K562 (cell line): ENCODE results near the gene COA4. TPM values are rescaled to one million over a fixed set of nuclear protein-coding genes. Genes with fewer than 3 reads are reported as not detected.
A peak's percentile ranks its signal among the peaks of the same experiment; 100 is the strongest.

ENCODE experiments used
- ATAC-seq: fragments of 200-7000 bp; cut with Tn5 transposase; 3 replicates; pipeline ENCODE4 v1.9.1; 2020; ENCODE audit warnings: moderate library complexity
- BruUV-seq: library from RNA; stranded (reverse); fragments of 400-500 nt; replicated peaks from 2 replicates; lab custom pipeline; 2021; lab: Mats Ljungman, UMichigan
- CTCF ChIA-PET: fragments of 300-600 bp; formaldehyde crosslinking; extraction: SDS; loops from one replicate; lab custom pipeline; 2021; ENCODE audit warnings: low intra/inter-chr PET ratio; lab: Yijun Ruan, JAX
- POLR2A ChIA-PET: fragments of 300-600, 350-650 bp; sonication (Branson Sonifier 250); formaldehyde crosslinking; extraction: SDS; loops from one replicate; lab custom pipeline; 2021; ENCODE audit warnings: antibody characterized with exemption, inconsistent platforms; lab: Yijun Ruan, JAX
- DNase-seq, 4 experiments: peaks; one replicate each; pipeline versions ENCODE4 v3.0.0 to v3.0.0-alpha.2; 2011 to 2018; ENCODE audit warnings: low spot score in 3 of 4, mixed read lengths in 3 of 4; ENCODE audit errors: extremely low read depth in 1 of 4
- FAIRE-seq: peaks from 2 replicates; lab custom pipeline; 2011; peaks lifted over from hg19 to GRCh38; lab: Jason Lieb, UNC
- H2AFZ ChIP-seq: 2 replicates; pipeline ENCODE4 v1.6.0; 2011; ENCODE audit warnings: low read depth, low read length, control low read depth, inconsistent platforms
- H3K27ac ChIP-seq: fragments of 200-600 bp; 3 replicates; pipeline ENCODE4 v1.8.0; 2011; ENCODE audit warnings: low read depth, mild to moderate bottlenecking, control low read depth, inconsistent platforms, low read length, moderate library complexity, mixed read lengths; ENCODE audit errors: extremely low read depth
- H3K27me3 ChIP-seq, 2 experiments: fragments of 300-600 bp in 1 of 2; 2 replicates in 1 of 2; 3 replicates in 1 of 2; pipeline versions ENCODE4 v1.6.0 to v1.8.0; 2011; ENCODE audit warnings: inconsistent platforms in 2 of 2, low read length in 2 of 2, mild to moderate bottlenecking in 1 of 2, mixed read lengths in 1 of 2, moderate library complexity in 1 of 2; ENCODE audit not compliant: control insufficient read depth in 2 of 2, insufficient read depth in 2 of 2
- H3K36me3 ChIP-seq: fragments of 300-600 bp; 3 replicates; pipeline ENCODE4 v1.8.0; 2011; ENCODE audit warnings: mild to moderate bottlenecking, low read length, inconsistent platforms; ENCODE audit not compliant: control insufficient read depth, insufficient read depth
- H3K4me1 ChIP-seq, 2 experiments: fragments of 200-600 bp in 1 of 2; replicated peaks in 1 of 2; 2 replicates in 1 of 2; 3 replicates in 1 of 2; pipeline versions ENCODE4 v1.5.1 to v1.8.0; 2011; ENCODE audit warnings: inconsistent platforms in 2 of 2, low read length in 2 of 2, mild to moderate bottlenecking in 1 of 2, mixed read lengths in 1 of 2, moderate library complexity in 1 of 2; ENCODE audit not compliant: control insufficient read depth in 2 of 2, insufficient read depth in 2 of 2
- H3K4me2 ChIP-seq: 2 replicates; pipeline ENCODE4 v1.6.1; 2011; ENCODE audit warnings: low read length, control low read depth, inconsistent platforms, mixed read lengths; ENCODE audit not compliant: insufficient read depth
- H3K4me3 ChIP-seq: fragments of 200-600 bp; sonication (generic), shearing (Covaris generic); 2 replicates; pipeline ENCODE4 v1.5.1; 2016; ENCODE audit warnings: control low read depth, inconsistent platforms
- H3K79me2 ChIP-seq: fragments of 200-600 bp; 3 replicates; pipeline ENCODE4 v1.8.0; 2011; ENCODE audit warnings: low read length, inconsistent platforms; ENCODE audit not compliant: control insufficient read depth, insufficient read depth
- H3K9ac ChIP-seq, 2 experiments: 2 replicates each; pipeline versions ENCODE4 v1.6.0 to v1.6.1; 2011; ENCODE audit warnings: low read depth in 2 of 2, low read length in 2 of 2, control low read depth in 1 of 2, inconsistent platforms in 1 of 2, mild to moderate bottlenecking in 1 of 2, mixed read lengths in 1 of 2; ENCODE audit not compliant: insufficient read depth in 1 of 2
- H3K9me1 ChIP-seq: one replicate; pipeline ENCODE4 v1.6.0; 2011; ENCODE audit warnings: inconsistent platforms, mild to moderate bottlenecking, low read length, moderate library complexity; ENCODE audit not compliant: control insufficient read depth, insufficient read depth
- H3K9me3 ChIP-seq: replicated peaks from 2 replicates; pipeline ENCODE4 v1.5.1; 2011; ENCODE audit warnings: low read depth, low read length, inconsistent platforms; ENCODE audit not compliant: control insufficient read depth, insufficient read depth
- H4K20me1 ChIP-seq: replicated peaks from 2 replicates; pipeline ENCODE4 v1.6.1; 2011; ENCODE audit warnings: low read length, inconsistent platforms, mixed read lengths; ENCODE audit not compliant: control insufficient read depth, insufficient read depth
- ATF7 ChIP-seq: fragments of 450-650 bp; IDR thresholded peaks from 2 replicates; pipeline ENCODE4 v1.7.1; 2014; ENCODE audit warnings: mild to moderate bottlenecking, moderate library complexity
- BACH1 ChIP-seq: fragments of 200-800 bp; sonication (Bioruptor generic); IDR thresholded peaks from 2 replicates; pipeline ENCODE4 v1.6.1; 2016; ENCODE audit warnings: missing genetic modification characterization, missing compliant biosample characterization
- BCOR ChIP-seq: fragments of 450-650 bp; IDR thresholded peaks from 2 replicates; pipeline ENCODE4 v1.6.1; 2016
- C11orf30 ChIP-seq: fragments of 450-650 bp; IDR thresholded peaks from 2 replicates; pipeline ENCODE4 v1.6.1; 2016; ENCODE audit warnings: low read depth, mild to moderate bottlenecking
- CCAR2 ChIP-seq: fragments of 200-400 bp; formaldehyde crosslinking; IDR thresholded peaks from 2 replicates; pipeline ENCODE4 v1.6.1; 2017; ENCODE audit warnings: mild to moderate bottlenecking, low read depth, low read length
- KAT7 ChIP-seq: sonication (generic); formaldehyde crosslinking; IDR thresholded peaks from 2 replicates; pipeline ENCODE4 v1.8.0; 2022; ENCODE audit warnings: missing genetic modification reagents, mild to moderate bottlenecking, borderline replicate concordance
- MAFF ChIP-seq: IDR thresholded peaks from 2 replicates; pipeline ENCODE4 v1.6.1; 2012; ENCODE audit warnings: low read length, improper control_type of control experiment
- MAFG ChIP-seq: fragments of 450-650 bp; conservative IDR thresholded peaks from 2 replicates; pipeline ENCODE4 v1.6.1; 2016; ENCODE audit warnings: missing genetic modification characterization, missing compliant biosample characterization
- MAFK ChIP-seq: IDR thresholded peaks from 2 replicates; pipeline ENCODE4 v1.6.1; 2011; ENCODE audit warnings: low read length, improper control_type of control experiment
- NFE2L1 ChIP-seq: fragments of 450-650 bp; IDR thresholded peaks from 2 replicates; pipeline ENCODE4 v1.6.1; 2016; ENCODE audit warnings: missing genetic modification characterization, low read depth, mild to moderate bottlenecking, missing compliant biosample characterization, moderate library complexity, borderline replicate concordance
- NR1H2 ChIP-seq: sonication (generic); formaldehyde crosslinking; IDR thresholded peaks from 2 replicates; pipeline ENCODE4 v1.4.0; 2020; ENCODE audit warnings: mild to moderate bottlenecking, missing genetic modification reagents
- PHB ChIP-seq: fragments of 250-450 bp; sonication (Bioruptor Pico); IDR thresholded peaks from 2 replicates; pipeline ENCODE4 v1.5.0; 2021
- RAD51 ChIP-seq: fragments of 450-650 bp; IDR thresholded peaks from 2 replicates; pipeline ENCODE4 v1.7.1; 2016; ENCODE audit warnings: low read depth, mild to moderate bottlenecking, borderline replicate concordance
- TBP ChIP-seq: optimal IDR thresholded peaks from 2 replicates; pipeline ENCODE3; 2011; ENCODE audit warnings: low read depth, low read length, improper control_type of control experiment
- U2AF2 ChIP-seq: fragments of 200-400 bp; formaldehyde crosslinking; optimal IDR thresholded peaks from 2 replicates; pipeline ENCODE3; 2017; ENCODE audit warnings: low read depth, mild to moderate bottlenecking, low read length
- ZBTB8A ChIP-seq: fragments of 450-650 bp; IDR thresholded peaks from 2 replicates; pipeline ENCODE4 v1.6.1; 2018; ENCODE audit warnings: mild to moderate bottlenecking, moderate library complexity; ENCODE audit not compliant: partially characterized antibody
- ZNF146 ChIP-seq: IDR thresholded peaks from one replicate; pipeline ENCODE4 v1.6.1; 2018; ENCODE audit warnings: missing compliant biosample characterization; ENCODE audit not compliant: unreplicated experiment
- WGBS: fragments of 100-300 bp; shearing (Covaris generic); methylation state at CpG from one replicate; pipeline ENCODE4 v1.1.6; 2016; ENCODE audit warnings: low coverage, mixed read lengths; ENCODE audit not compliant: insufficient coverage; ENCODE audit errors: missing lambda C conversion rate; 5-methylcytosine and 5-hydroxymethylcytosine counted together
- in situ Hi-C: fragments of 300-500 bp; cut with MboI; formaldehyde crosslinking; loops from 4 replicates; pipeline ENCODE4 v1.15.0; 2018; ENCODE audit warnings: inconsistent platforms, mixed read lengths
- intact Hi-C: fragments of 100-400 bp; cut with micrococcal nuclease; formaldehyde crosslinking; loops from 2 replicates; pipeline ENCODE4 v1.14.2; 2022
- polyA plus RNA-seq, 8 experiments: library from polyadenylated mRNA; depleted of rRNA in 4 of 8; stranded (reverse) in 5 of 8; unstranded in 3 of 8; fragments of >200 nt; fragmentation: Nextera tagmentation in 2 of 8; fragmentation: Illumina TruSeq in 1 of 8; extraction: Ambion mirVana in 2 of 8; extraction: Trizol in 1 of 8; gene quantifications; 2 replicates each; pipeline versions ENCODE4 v1.2.1 to v1.2.3, GENCODE V29; 2011 to 2014; ENCODE audit warnings: inconsistent platforms in 1 of 8, missing spikeins in 1 of 8
- total RNA-seq, 7 experiments: library from RNA; depleted of rRNA in 6 of 7; stranded (reverse); fragments of >200 nt in 6 of 7; fragmentation: Illumina TruSeq in 2 of 7; extraction: Trizol in 2 of 7; gene quantifications; 2 replicates each; pipeline versions ENCODE4 v1.2.1 to v1.2.3, GENCODE V29; 2011 to 2021; ENCODE audit warnings: low replicate concordance in 1 of 7
- TF ChIP-seq, protein P1 (sequence below), 2 experiments: fragments of 450-650 bp in 1 of 2; sonication (generic) in 1 of 2; formaldehyde crosslinking in 1 of 2; IDR thresholded peaks in 1 of 2; conservative IDR thresholded peaks in 1 of 2; 2 replicates each; pipeline versions ENCODE4 v1.6.1 to v1.8.1; 2016 to 2023; ENCODE audit warnings: mild to moderate bottlenecking in 2 of 2, moderate library complexity in 2 of 2, inconsistent platforms in 1 of 2, missing genetic modification reagents in 1 of 2
- TF ChIP-seq, protein P2 (sequence below): fragments of 450-650 bp; formaldehyde crosslinking; IDR thresholded peaks from 2 replicates; pipeline ENCODE4 v1.4.0; 2020; ENCODE audit warnings: mild to moderate bottlenecking, moderate library complexity
- TF ChIP-seq, protein P3 (sequence below): fragments of 250-450 bp; sonication (Bioruptor Pico); IDR thresholded peaks from 2 replicates; pipeline ENCODE4 v1.5.1; 2021; ENCODE audit warnings: mild to moderate bottlenecking

The COA4 gene
- total and polyA plus RNA-seq, 9 of the 15 experiments (the other 6 are each of a cell fraction or from before 2014, with no cell fraction given), result 108 to 255 (median 152) TPM

DNA sequence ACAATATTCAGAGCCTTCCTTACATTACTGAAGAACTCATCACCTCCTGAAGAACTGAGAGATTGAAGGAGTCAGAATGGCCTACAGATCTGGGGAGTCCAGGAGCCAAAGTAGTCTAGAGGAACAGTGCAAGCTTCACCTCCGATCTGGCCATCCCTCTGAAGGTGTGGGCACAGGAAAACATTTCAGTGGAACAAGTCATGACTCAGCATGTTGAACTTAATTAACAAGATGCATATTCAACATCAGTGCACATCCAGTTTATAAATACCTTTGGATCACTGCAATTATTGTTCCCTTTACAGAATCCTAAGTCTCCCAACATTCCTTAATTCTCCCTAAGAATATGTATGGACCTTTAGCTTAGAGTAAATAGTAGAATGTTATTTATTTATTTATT lies 25.7 kb upstream of the COA4 start:
- FAIRE-seq, result no peak
- no TSS peak for BruUV-seq
- in situ Hi-C loops, result no loop called here
- TF ChIP-seq CCAR2 (no peak), BCOR (no peak), U2AF2 (no peak), KAT7 (CRISPR knock-in tag) (no peak), NR1H2 (CRISPR knock-in tag) (no peak), ZBTB8A (no peak), TBP (no peak), BACH1 (tag) (peak; percentile 59; the same call in 1 of the 2 replicates), MAFG (tag) (peak; percentile 85), RAD51 (no peak), NFE2L1 (peak; percentile 52; the same call in 1 of the 2 replicates), ATF7 (no peak), MAFF (peak; percentile 63), MAFK (peak; percentile 65; the same call in 1 of the 2 replicates), ZNF146 (no peak), PHB (CRISPR knock-in tag) (no peak), C11orf30 (peak; percentile 83)
- TF ChIP-seq, protein P1, sequence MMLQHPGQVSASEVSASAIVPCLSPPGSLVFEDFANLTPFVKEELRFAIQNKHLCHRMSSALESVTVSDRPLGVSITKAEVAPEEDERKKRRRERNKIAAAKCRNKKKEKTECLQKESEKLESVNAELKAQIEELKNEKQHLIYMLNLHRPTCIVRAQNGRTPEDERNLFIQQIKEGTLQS (IDR thresholded peaks at IDR 0.05), result no peak
- TF ChIP-seq, protein P1 (CRISPR knock-in tag; conservative IDR thresholded peaks at IDR 0.05), result no peak
- TF ChIP-seq, protein P2, sequence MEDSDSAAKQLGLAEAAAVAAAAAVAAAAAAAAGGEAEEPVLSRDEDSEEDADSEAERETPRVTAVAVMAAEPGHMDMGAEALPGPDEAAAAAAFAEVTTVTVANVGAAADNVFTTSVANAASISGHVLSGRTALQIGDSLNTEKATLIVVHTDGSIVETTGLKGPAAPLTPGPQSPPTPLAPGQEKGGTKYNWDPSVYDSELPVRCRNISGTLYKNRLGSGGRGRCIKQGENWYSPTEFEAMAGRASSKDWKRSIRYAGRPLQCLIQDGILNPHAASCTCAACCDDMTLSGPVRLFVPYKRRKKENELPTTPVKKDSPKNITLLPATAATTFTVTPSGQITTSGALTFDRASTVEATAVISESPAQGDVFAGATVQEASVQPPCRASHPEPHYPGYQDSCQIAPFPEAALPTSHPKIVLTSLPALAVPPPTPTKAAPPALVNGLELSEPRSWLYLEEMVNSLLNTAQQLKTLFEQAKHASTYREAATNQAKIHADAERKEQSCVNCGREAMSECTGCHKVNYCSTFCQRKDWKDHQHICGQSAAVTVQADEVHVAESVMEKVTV (CRISPR knock-in tag), result no peak
- TF ChIP-seq, protein P3, sequence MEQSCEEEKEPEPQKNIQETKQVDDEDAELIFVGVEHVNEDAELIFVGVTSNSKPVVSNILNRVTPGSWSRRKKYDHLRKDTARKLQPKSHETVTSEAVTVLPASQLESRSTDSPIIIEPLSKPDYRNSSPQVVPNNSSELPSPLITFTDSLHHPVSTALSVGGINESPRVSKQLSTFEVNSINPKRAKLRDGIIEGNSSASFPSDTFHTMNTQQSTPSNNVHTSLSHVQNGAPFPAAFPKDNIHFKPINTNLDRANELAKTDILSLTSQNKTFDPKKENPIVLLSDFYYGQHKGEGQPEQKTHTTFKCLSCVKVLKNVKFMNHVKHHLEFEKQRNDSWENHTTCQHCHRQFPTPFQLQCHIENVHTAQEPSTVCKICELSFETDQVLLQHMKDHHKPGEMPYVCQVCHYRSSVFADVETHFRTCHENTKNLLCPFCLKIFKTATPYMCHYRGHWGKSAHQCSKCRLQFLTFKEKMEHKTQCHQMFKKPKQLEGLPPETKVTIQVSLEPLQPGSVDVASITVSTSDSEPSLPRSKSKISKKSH (CRISPR knock-in tag), result no peak

More for the DNA sequence above, 25.7 kb upstream of the COA4 start:
- WGBS, result 71% methylated on average over 1 of the region's 1 CpG
- Histone ChIP-seq H3K79me2 (no peaks in the 10 kb centered on the region), H3K36me3 (peaks cover 28% of the 10 kb centered on the region), H3K4me1 (no peaks in the 10 kb centered on the region; a peak in 2 of 5 replicates), H2AFZ (no peak overlapping the region), H3K27ac (no peak overlapping the region), H4K20me1 (no peaks in the 10 kb centered on the region), H3K9me1 (peaks cover 3% of the 10 kb centered on the region), H3K9ac (no peak overlapping the region; a peak in 1 of 4 replicates), H3K9me3 (no peaks in the 10 kb centered on the region), H3K27me3 (no peaks in the 10 kb centered on the region), H3K4me3 (no peak overlapping the region), H3K4me2 (no peak overlapping the region)
- intact Hi-C loops, result no loop called here
- POLR2A ChIA-PET, result no interaction called here
- DNase-seq, result no peak
- CTCF ChIA-PET, result no interaction called here
- ATAC-seq, result no peak
